RKO (cell line): ENCODE data around the gene PISD.

Source experiments
- DNase-seq: peaks from one replicate; pipeline ENCODE4 v3.0.0-alpha.2; 2016; ENCODE audit warnings: low spot score

PISD gene

DNA sequence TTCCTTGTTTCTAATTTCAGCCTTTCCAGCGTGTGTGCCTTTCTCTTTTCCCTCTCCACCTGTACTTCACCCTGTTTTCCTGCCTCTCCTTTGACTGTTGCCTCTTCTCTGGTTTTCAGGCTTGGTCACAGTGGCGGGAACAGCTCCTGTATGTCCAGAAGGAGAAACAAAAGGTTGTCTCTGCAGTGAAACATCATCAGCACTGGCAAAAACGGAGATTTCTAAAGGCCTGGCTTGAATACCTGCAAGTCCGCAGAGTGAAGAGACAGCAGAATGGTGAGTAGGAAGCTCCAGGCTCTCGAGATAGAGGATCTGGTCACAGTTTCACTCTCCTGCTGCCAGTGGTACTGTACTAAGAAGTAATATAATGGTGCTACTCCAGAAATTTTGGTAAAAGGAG, 89.1 kb downstream of the PISD start:
- no peak for DNase-seq

DNA sequence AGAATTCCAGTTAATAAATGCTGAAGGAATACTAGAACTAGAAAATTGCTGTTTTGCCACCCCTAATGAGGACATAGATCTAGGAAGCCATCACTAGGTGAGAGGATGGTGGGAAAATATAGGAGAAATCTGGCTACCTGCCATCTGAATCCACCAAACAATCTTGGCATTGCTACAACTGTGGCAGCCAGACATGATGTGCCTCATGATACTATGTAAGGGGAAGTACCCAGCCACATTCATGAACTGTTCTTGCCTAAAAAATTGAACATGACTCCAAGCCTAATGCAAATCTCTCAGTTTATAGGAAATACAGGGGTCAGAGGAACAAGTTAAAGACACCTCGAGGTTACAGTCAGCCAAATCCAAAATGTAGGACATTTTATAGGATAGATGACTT, 92.9 kb downstream of the PISD start:
- no peak for DNase-seq
